Psoas muscle (tissue), 8 donors: Measurements from ENCODE around the gene GNG11. TPM values are rescaled to one million over a fixed set of nuclear protein-coding genes. Genes with fewer than 3 reads are reported as not detected.

Source experiments
- ATAC-seq, 4 donors: fragments of 200-7000 bp; cut with Tn5 transposase; one replicate each; pipeline ENCODE4 v1.9.1; 2020; ENCODE audit warnings: moderate library complexity in 3 of 4, mild to moderate bottlenecking in 2 of 4
- DNase-seq, 2 donors: peaks; one replicate each; pipeline ENCODE4 v3.0.0-alpha.2; 2020
- H3K27ac ChIP-seq: fragments of 200-600 bp; one replicate; pipeline ENCODE4 v1.8.0; 2022
- H3K27me3 ChIP-seq, 3 donors: fragments of 200-600 bp in 1 of 3; one replicate each; pipeline versions ENCODE4 v1.6.1 to v1.8.0; 2013 to 2022; ENCODE audit warnings: low read length in 2 of 3, mild to moderate bottlenecking in 2 of 3, moderate library complexity in 1 of 3; ENCODE audit not compliant: insufficient read depth in 3 of 3
- H3K36me3 ChIP-seq, 2 donors: fragments of 200-600 bp in 1 of 2; one replicate each; pipeline versions ENCODE4 v1.6.1 to v1.8.0; 2013 to 2022; ENCODE audit warnings: low read depth in 1 of 2, mild to moderate bottlenecking in 1 of 2, moderate library complexity in 1 of 2; ENCODE audit not compliant: insufficient read depth in 1 of 2
- H3K4me1 ChIP-seq: fragments of 200-600 bp; one replicate; pipeline ENCODE4 v1.8.0; 2022
- H3K4me3 ChIP-seq: fragments of 200-600 bp; one replicate; pipeline ENCODE4 v1.8.0; 2022; ENCODE audit warnings: mild to moderate bottlenecking
- H3K9me3 ChIP-seq: fragments of 200-600 bp; one replicate; pipeline ENCODE4 v1.8.0; 2022
- CTCF ChIP-seq: fragments of 200-600 bp; IDR thresholded peaks from one replicate; pipeline ENCODE4 v1.8.0; 2022; ENCODE audit warnings: antibody characterized with exemption
- WGBS, 3 donors: extraction: QIAGEN DNeasy Blood & Tissue Kit; methylation state at CpG; one replicate each; pipeline versions ENCODE4 v1.1.6 to v1.1.7; 2013; 5-methylcytosine and 5-hydroxymethylcytosine counted together
- intact Hi-C, 2 donors: fragments of 100-400 bp; cut with DNase I; formaldehyde crosslinking; loops; one replicate each; pipeline versions ENCODE4 v1.11.0 to v1.14.2; 2022
- polyA plus RNA-seq, 3 donors: library from polyadenylated mRNA; stranded (reverse); fragments of 200-250 nt; gene quantifications; one replicate each; pipeline ENCODE4 v1.2.3, GENCODE V29; 2013
- total RNA-seq, 4 donors: library from RNA; stranded (reverse); fragmentation: NEBNext Ultra II Directional in 2 of 4; extraction: Animal tissue kit (Norgen Biotek cat#: 25700) in 2 of 4; gene quantifications; one replicate each; pipeline versions ENCODE4 v1.2.1 to v1.2.4, GENCODE V29; 2021 to 2023
- donor health status: healthy with polysubstance abuse.
- donor health status: DM: no; HTN: no; CAD: no; lungs with moderate emphysema.
- donor health status: Bipolar disorder and iron deficiency.
- donor health status: healthy.
- donor health status: DM: yes; HTN: yes; CAD: no.
- donor health status: DM: no; HTN: no; CAD: no.
- donor health status: DM: no; HTN: no; CAD: no.
- donor health status: DM: yes; HTN: yes; CAD: no.

GNG11 gene
- total and polyA plus RNA-seq, 7 donors: 6.3 to 15.8 (median 9.9) TPM

- intact Hi-C loops: loop anchor here (10.0 kb wide), 2 partner anchors 175 to 195 kb away; no protein-coding TSS in a partner anchor
- H3K36me3 ChIP-seq: no peaks in the 10 kb centered on the region
- peak overlapping the region; percentile 62 for H3K4me3 ChIP-seq
- peaks cover 0 to 14% (median 0%) of the 10 kb centered on the region in 3 donors for H3K27me3 ChIP-seq
- no peaks in the 10 kb centered on the region for H3K4me1 ChIP-seq
- no peak for TF ChIP-seq CTCF
- no peak for ATAC-seq
- H3K27ac ChIP-seq: no peak overlapping the region
- peak in 1 of 2 donors; percentile 48 for DNase-seq
- 1 to 2% (median 1%) methylated on average over 28 of the region's 28 CpGs for WGBS, 3 donors
- no peaks in the 10 kb centered on the region for H3K9me3 ChIP-seq
Observed at GRCh38 chr7:93890041-93890463, 31.5 kb upstream of the GNG11 start.

GRCh38 chr7:93890464-93891068 lies 31.0 kb upstream of the GNG11 start, which contains the start of gene TFPI2:
TFPI2 (minus strand) TSS chr7:93890753; CDS start chr7:93890678, 75 bp downstream.
- intact Hi-C loops: loop anchor here (10.0 kb wide), 2 partner anchors 174 to 194 kb away; no protein-coding TSS in a partner anchor
- Histone ChIP-seq H3K27ac (no peak within 1 kb of the TSS), H3K9me3 (no peaks in the 10 kb centered on the region), H3K4me1 (no peaks in the 10 kb centered on the region), H3K27me3 (peaks cover 0 to 14% (median 0%) of the 10 kb centered on the region in 3 donors), H3K36me3 (no peaks in the 10 kb centered on the region), H3K4me3 (peak within 1 kb of the TSS; percentile 62)
- 0 to 1% (median 1%) methylated on average over 35 to 49 of the region's 49 CpGs for WGBS, 3 donors
- TF ChIP-seq CTCF: no peak
- peak in 1 of 2 donors; percentile 38 for DNase-seq
- ATAC-seq: peak in 2 of 4 donors; percentile 33 to 35

GRCh38 chr7:93894426-93894825 lies 27.1 kb upstream of the GNG11 start:
- TF ChIP-seq CTCF: no peak
- no peak for DNase-seq
- no peak overlapping the region for H3K4me3 ChIP-seq
- WGBS, 3 donors: 57 to 66% (median 65%) methylated on average over 1 of the region's 1 CpG
- intact Hi-C loops: loop anchor here (10.0 kb wide), 2 partner anchors 170 to 190 kb away; no protein-coding TSS in a partner anchor
- no peaks in the 10 kb centered on the region for H3K36me3 ChIP-seq
- no peak for ATAC-seq
- H3K27me3 ChIP-seq: peaks cover 0 to 14% (median 0%) of the 10 kb centered on the region in 3 donors
- H3K9me3 ChIP-seq: no peaks in the 10 kb centered on the region
- H3K4me1 ChIP-seq: no peaks in the 10 kb centered on the region
- no peak overlapping the region for H3K27ac ChIP-seq

- no peaks in the 10 kb centered on the region for H3K36me3 ChIP-seq
- WGBS, 3 donors: 39 to 54% (median 48%) methylated on average over 3 of the region's 3 CpGs
- DNase-seq (no peak), ATAC-seq (no peak)
- no peaks in the 10 kb centered on the region for H3K9me3 ChIP-seq
- H3K27ac ChIP-seq: no peak overlapping the region
- H3K27me3 ChIP-seq: peaks cover 0 to 12% (median 0%) of the 10 kb centered on the region in 3 donors
- no peaks in the 10 kb centered on the region for H3K4me1 ChIP-seq
- no peak for TF ChIP-seq CTCF
- H3K4me3 ChIP-seq: no peak overlapping the region
- intact Hi-C loops: loop anchor here (10.0 kb wide), 2 partner anchors 170 to 190 kb away; no protein-coding TSS in a partner anchor
Observed at GRCh38 chr7:93894966-93895640, 26.4 kb upstream of the GNG11 start.
